ENCODE data around the gene SYF2. TPM values are rescaled to one million over a fixed set of nuclear protein-coding genes. Genes with fewer than 3 reads are reported as not detected.

The SYF2 gene
- total and polyA plus RNA-seq, 2 of the 13 experiments (the other 11 are each of a cell fraction or from before 2014, with no cell fraction given): 17.8 to 34.1 TPM

GRCh38 chr1:25245809-25246599, 13.7 kb upstream of the SYF2 start (continued):
- TF ChIP-seq ZNF431 (CRISPR knock-in tag; IDR thresholded peaks at IDR 0.05; ENCODE audit: borderline replicate concordance, low read depth) (no peak), THYN1 (CRISPR knock-in tag; IDR thresholded peaks at IDR 0.05; ENCODE audit: borderline replicate concordance, low read depth) (no peak), MTERF4 (CRISPR knock-in tag; IDR thresholded peaks at IDR 0.05) (no peak), CTCF (CRISPR knock-in tag; IDR thresholded peaks at IDR 0.05) (no peak), ZBTB46 (CRISPR knock-in tag; IDR thresholded peaks at IDR 0.05; ENCODE audit: borderline replicate concordance) (no peak), AKAP8 (CRISPR knock-in tag; IDR thresholded peaks at IDR 0.05) (no peak; the same call in 1 of the 2 replicates), NCOA1 (CRISPR knock-in tag; IDR thresholded peaks at IDR 0.05) (0 out of 2 replicates have a peak, but pooled peaks have one; percentile 9), SALL1 (CRISPR knock-in tag; IDR thresholded peaks at IDR 0.05) (peak; percentile 27; the same call in 1 of the 2 replicates), ZBTB42 (CRISPR knock-in tag; IDR thresholded peaks at IDR 0.05) (no peak), NPAS2 (CRISPR knock-in tag; IDR thresholded peaks at IDR 0.05; ENCODE audit: borderline replicate concordance) (peak; percentile 71; the same call in 1 of the 2 replicates), ZNF691 (CRISPR knock-in tag; IDR thresholded peaks at IDR 0.05; ENCODE audit: borderline replicate concordance, low read depth) (peak; percentile 55; the same call in 1 of the 2 replicates), JDP2 (CRISPR knock-in tag; IDR thresholded peaks at IDR 0.05; ENCODE audit: borderline replicate concordance) (no peak), NFYB (CRISPR knock-in tag; IDR thresholded peaks at IDR 0.05) (no peak), MEIS2 (CRISPR knock-in tag; IDR thresholded peaks at IDR 0.05) (no peak), HNRNPLL (IDR thresholded peaks at IDR 0.05; ENCODE audit: low read depth, low read length, poor library complexity, severe bottlenecking) (no peak), SP5 (CRISPR knock-in tag; IDR thresholded peaks at IDR 0.05; ENCODE audit: borderline replicate concordance, low read depth) (no peak), ZNF138 (CRISPR knock-in tag; IDR thresholded peaks at IDR 0.05; ENCODE audit: low read depth) (no peak), ZSCAN21 (CRISPR knock-in tag; IDR thresholded peaks at IDR 0.05; ENCODE audit: borderline replicate concordance) (no peak), ZNF432 (CRISPR knock-in tag; IDR thresholded peaks at IDR 0.05; ENCODE audit: borderline replicate concordance) (no peak), ZNF790 (CRISPR knock-in tag; IDR thresholded peaks at IDR 0.05; ENCODE audit: borderline replicate concordance) (no peak), PHF21A (CRISPR knock-in tag; IDR thresholded peaks at IDR 0.05) (0 out of 2 replicates have a peak, but pooled peaks have one; percentile 16), ZNF414 (CRISPR knock-in tag; IDR thresholded peaks at IDR 0.05) (0 out of 2 replicates have a peak, but pooled peaks have one; percentile 10), CHCHD3 (CRISPR knock-in tag; IDR thresholded peaks at IDR 0.05) (0 out of 2 replicates have a peak, but pooled peaks have one; percentile 63)

All from HepG2 (cell line).